MM.1S (cell line): ENCODE results near the gene CFAP99.

Experiments used
- DNase-seq: peaks from one replicate; pipeline ENCODE4 v3.0.0-alpha.2; 2015
- H2AFZ ChIP-seq: fragments of 300-600 bp; sonication (generic); 2 replicates; pipeline ENCODE4 v1.6.0; 2016; ENCODE audit warnings: antibody characterized with exemption, low read length
- H3F3A ChIP-seq: fragments of 300-600 bp; sonication (generic); 2 replicates; pipeline ENCODE4 v1.6.1; 2016; ENCODE audit warnings: mild to moderate bottlenecking, antibody characterized with exemption, low read length, moderate library complexity, mixed read lengths; ENCODE audit not compliant: insufficient read depth
- H3K27ac ChIP-seq: fragments of 300-600 bp; sonication (generic); 2 replicates; pipeline ENCODE4 v1.5.1; 2016; ENCODE audit warnings: mild to moderate bottlenecking, low read length
- H3K27me3 ChIP-seq: fragments of 300-600 bp; sonication (generic); replicated peaks from 2 replicates; pipeline ENCODE4 v1.6.0; 2016; ENCODE audit warnings: low read length; ENCODE audit not compliant: insufficient read depth
- H3K36me3 ChIP-seq: fragments of 300-600 bp; sonication (generic); replicated peaks from 2 replicates; pipeline ENCODE4 v1.6.1; 2016; ENCODE audit warnings: mild to moderate bottlenecking, low read length, mixed read lengths; ENCODE audit not compliant: insufficient read depth
- H3K4me1 ChIP-seq: fragments of 300-600 bp; sonication (generic); 2 replicates; pipeline ENCODE4 v1.6.1; 2016; ENCODE audit warnings: low read length, mixed read lengths
- H3K4me2 ChIP-seq: fragments of 300-600 bp; sonication (generic); 2 replicates; pipeline ENCODE4 v1.6.0; 2016; ENCODE audit warnings: low read depth, low read length
- H3K4me3 ChIP-seq: fragments of 300-600 bp; sonication (generic); 2 replicates; pipeline ENCODE4 v1.5.1; 2016; ENCODE audit warnings: low read length, mixed read lengths
- H3K79me2 ChIP-seq: fragments of 300-600 bp; sonication (generic); 2 replicates; pipeline ENCODE4 v1.6.1; 2016; ENCODE audit warnings: mixed run types, low read length, mixed read lengths
- H3K9ac ChIP-seq: fragments of 300-600 bp; sonication (generic); 2 replicates; pipeline ENCODE4 v1.6.1; 2016; ENCODE audit warnings: low read length, mixed read lengths
- H3K9me2 ChIP-seq: fragments of 300-600 bp; sonication (generic); replicated peaks from 2 replicates; pipeline ENCODE4 v1.6.1; 2016; ENCODE audit warnings: mild to moderate bottlenecking, low read length, mixed read lengths; ENCODE audit not compliant: insufficient read depth
- H3K9me3 ChIP-seq: fragments of 300-600 bp; sonication (generic); replicated peaks from 2 replicates; pipeline ENCODE4 v1.6.1; 2016; ENCODE audit warnings: mild to moderate bottlenecking, low read length, mixed read lengths; ENCODE audit not compliant: insufficient read depth
- H4K20me1 ChIP-seq: fragments of 300-600 bp; sonication (generic); 2 replicates; pipeline ENCODE4 v1.6.1; 2016; ENCODE audit warnings: mild to moderate bottlenecking, low read length, moderate library complexity, mixed read lengths; ENCODE audit not compliant: insufficient read depth
- CTCF ChIP-seq: fragments of 300-600 bp; sonication (generic); IDR thresholded peaks from 2 replicates; pipeline ENCODE4 v1.5.1; 2016; ENCODE audit warnings: antibody characterized with exemption, low read length, mixed read lengths
- EZH2 ChIP-seq: fragments of 300-600 bp; sonication (generic); optimal IDR thresholded peaks from 2 replicates; pipeline ENCODE3; 2017; ENCODE audit warnings: low read depth, mild to moderate bottlenecking, antibody characterized with exemption, low read length, mixed read lengths
- EZH2phosphoT487 ChIP-seq: fragments of 300-600 bp; sonication (generic); IDR thresholded peaks from 2 replicates; pipeline ENCODE4 v1.6.1; 2018; ENCODE audit warnings: antibody characterized with exemption, low read length

The CFAP99 gene

GRCh38 chr4:2383760-2384159 lies 35.0 kb upstream of the CFAP99 start:
- H3K4me2 ChIP-seq, result no peak overlapping the region
- H3K36me3 ChIP-seq, result no peaks in the 10 kb centered on the region
- H2AFZ ChIP-seq, result no peak overlapping the region

GRCh38 chr4:2384245-2384644 lies 34.5 kb upstream of the CFAP99 start:
- Histone ChIP-seq H3K36me3 (no peaks in the 10 kb centered on the region), H4K20me1 (no peaks in the 10 kb centered on the region), H3K4me3 (no peak overlapping the region), H3K9ac (no peak overlapping the region), H2AFZ (no peak overlapping the region), H3K4me2 (no peak overlapping the region), H3K27me3 (no peaks in the 10 kb centered on the region), H3K9me3 (no peaks in the 10 kb centered on the region), H3K9me2 (no peaks in the 10 kb centered on the region), H3K79me2 (0 out of 2 replicates have a peak, but pooled peaks cover 3% of the 10 kb centered on the region), H3F3A (no peaks in the 10 kb centered on the region), H3K4me1 (no peaks in the 10 kb centered on the region), H3K27ac (no peak overlapping the region)
- no peak for TF ChIP-seq EZH2phosphoT487
- TF ChIP-seq EZH2, result no peak
- no peak for TF ChIP-seq CTCF
- DNase-seq, result no peak

More at GRCh38 chr4:2383760-2384159, 35.0 kb upstream of the CFAP99 start:
- H3K4me3 ChIP-seq, result no peak overlapping the region
- no peaks in the 10 kb centered on the region for H3K27me3 ChIP-seq
- 0 out of 2 replicates have a peak, but pooled peaks cover 3% of the 10 kb centered on the region for H3K79me2 ChIP-seq
- H3K9me2 ChIP-seq, result no peaks in the 10 kb centered on the region
- no peaks in the 10 kb centered on the region for H3F3A ChIP-seq
- H3K9ac ChIP-seq, result no peak overlapping the region
- no peaks in the 10 kb centered on the region for H4K20me1 ChIP-seq
- no peak overlapping the region for H3K27ac ChIP-seq
- no peaks in the 10 kb centered on the region for H3K4me1 ChIP-seq
- no peaks in the 10 kb centered on the region for H3K9me3 ChIP-seq
- TF ChIP-seq EZH2phosphoT487, result no peak
- TF ChIP-seq CTCF, result no peak
- TF ChIP-seq EZH2, result no peak
- DNase-seq, result no peak

- Histone ChIP-seq H3K4me1 (no peaks in the 10 kb centered on the region), H4K20me1 (no peaks in the 10 kb centered on the region), H3K9me3 (no peaks in the 10 kb centered on the region), H3K36me3 (no peaks in the 10 kb centered on the region), H3K9me2 (no peaks in the 10 kb centered on the region), H3K27me3 (no peaks in the 10 kb centered on the region), H2AFZ (no peak overlapping the region), H3K79me2 (0 out of 2 replicates have a peak, but pooled peaks cover 3% of the 10 kb centered on the region), H3K4me2 (no peak overlapping the region), H3K9ac (no peak overlapping the region), H3F3A (no peaks in the 10 kb centered on the region), H3K4me3 (no peak overlapping the region), H3K27ac (no peak overlapping the region)
- no peak for DNase-seq
- TF ChIP-seq EZH2phosphoT487 (no peak), CTCF (no peak), EZH2 (no peak)
Observed at GRCh38 chr4:2385516-2385915, 33.2 kb upstream of the CFAP99 start.
